Measurements from ENCODE around the gene RFC5. TPM values are rescaled to one million over a fixed set of nuclear protein-coding genes. Genes with fewer than 3 reads are reported as not detected.

The RFC5 gene
- total and polyA plus RNA-seq, 2 of the 8 experiments (the other 6 are each of a cell fraction or from before 2014, with no cell fraction given) = 34.4 to 40.6 TPM

DNA sequence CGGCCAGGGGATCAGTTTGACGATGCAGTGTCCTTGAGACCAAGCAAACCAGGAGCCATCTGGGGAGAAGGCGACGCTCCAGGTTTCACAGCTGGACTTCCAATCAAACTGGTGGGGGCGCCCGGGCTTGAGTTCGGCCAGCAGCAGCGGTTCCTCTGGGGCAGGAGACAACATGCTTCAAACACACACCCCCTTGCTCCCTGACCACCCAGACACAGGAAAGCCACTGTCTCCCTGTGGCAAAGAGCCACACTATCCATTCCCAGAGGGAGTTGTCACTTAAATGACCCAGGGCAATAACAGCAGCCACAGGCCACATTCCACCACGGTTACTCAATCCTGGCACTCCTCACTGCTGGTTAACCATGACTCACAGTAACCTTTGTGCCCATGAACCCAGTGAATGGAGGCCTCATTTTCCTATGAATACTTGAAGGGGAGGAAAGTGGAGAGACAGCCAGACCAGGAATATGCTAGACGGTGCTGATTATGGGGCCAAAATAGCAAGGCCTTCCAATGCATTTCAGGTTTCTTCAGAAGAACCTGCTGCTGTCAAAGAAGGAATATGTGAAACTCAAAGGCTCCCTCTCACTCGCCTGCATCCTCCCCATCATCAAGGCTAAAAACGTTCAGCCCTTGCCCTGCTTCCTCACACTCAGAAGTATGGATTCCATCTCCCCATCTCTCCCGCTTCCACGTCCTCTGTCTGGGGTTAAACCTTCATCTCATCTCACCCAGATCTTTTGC lies 36.0 kb downstream of the RFC5 start:
- CTCF ChIA-PET (ENCODE audit: partially characterized antibody) = interaction anchor here (1.8 to 5.8 kb wide), 2 partner anchors 13 to 129 kb away, joined by 4 to 49 read pairs; no protein-coding TSS in a partner anchor
- DNase-seq (ENCODE audit: low read depth in 1 of 2, low spot score in 2 of 2) = no peak
- H2AFZ ChIP-seq (ENCODE audit: low read length) = no peak overlapping the region
- no peak overlapping the region for H3K4ac ChIP-seq (replicated peaks; ENCODE audit: insufficient read length, low read depth, low read length)
- no peak overlapping the region for H4K5ac ChIP-seq (ENCODE audit: insufficient read length, low read depth, low read length)
- H4K91ac ChIP-seq (replicated peaks; ENCODE audit: insufficient read length, low read length) = no peak overlapping the region
- H3K27me3 ChIP-seq (replicated peaks in 1 of 4; ENCODE audit: control insufficient read depth in 3 of 4, extremely low read depth in 1 of 4, insufficient read depth in 3 of 4, low read length in 3 of 4) = no peaks in the 10 kb centered on the region
- H3K36me3 ChIP-seq (ENCODE audit: control insufficient read depth in 2 of 4, insufficient read depth in 4 of 4, low read length in 3 of 4) = peaks cover 2 to 29% (median 17%) of the 10 kb centered on the region in 4 experiments; a peak in 6 of 8 replicates
- peaks cover 0 to 26% of the 10 kb centered on the region in 2 experiments; a peak in 2 of 4 replicates for H3K79me2 ChIP-seq (ENCODE audit: control insufficient read depth in 1 of 2, insufficient read depth in 2 of 2, low read length in 2 of 2)
- no peak overlapping the region for H2BK12ac ChIP-seq (ENCODE audit: low read depth, low read length)
- H4K20me1 ChIP-seq (replicated peaks in 1 of 2; ENCODE audit: control insufficient read depth in 1 of 2, insufficient read depth in 2 of 2, low read length in 2 of 2) = peaks cover 4% of the 10 kb centered on the region in 2 experiments
- H2BK120ac ChIP-seq (replicated peaks; ENCODE audit: low read depth, low read length) = no peak overlapping the region
- no peaks in the 10 kb centered on the region for H3K23me2 ChIP-seq (ENCODE audit: low read depth, low read length)
- H3K27ac ChIP-seq (ENCODE audit: low read depth, low read length) = no peak overlapping the region
- no peak overlapping the region; the same call in 1 of the 2 replicates for H2BK5ac ChIP-seq (ENCODE audit: low read depth, low read length)
- no peak overlapping the region for H3K23ac ChIP-seq (ENCODE audit: insufficient read length)
- H2BK15ac ChIP-seq (ENCODE audit: low read length) = no peak overlapping the region
- H3K4me2 ChIP-seq (ENCODE audit: insufficient read depth in 1 of 2, low read depth in 2 of 2, low read length in 2 of 2) = no peak overlapping the region
- WGBS, 2 experiments (ENCODE audit: extremely low coverage in 1 of 2, insufficient coverage in 1 of 2, insufficient read length in 1 of 2, insufficient replicate concordance in 2 of 2, low coverage in 1 of 2, low lambda C conversion rate in 2 of 2, missing lambda C conversion rate in 1 of 2) = 92% methylated on average over 14 of the region's 14 CpGs; no CpG with 5 or more reads in 1 of the 2 experiments
- no peak overlapping the region for H4K8ac ChIP-seq (ENCODE audit: extremely low read depth, insufficient read depth, low read length)
- no peak overlapping the region; a peak in 1 of 7 replicates for H3K9ac ChIP-seq (replicated peaks in 1 of 4; ENCODE audit: extremely low read depth in 1 of 4, low read depth in 3 of 4, low read length in 3 of 4)
- FAIRE-seq = no peak
- H3K56ac ChIP-seq (replicated peaks; ENCODE audit: insufficient read length, low read depth, low read length) = no peak overlapping the region
- POLR2A ChIA-PET (ENCODE audit: partially characterized antibody) = interaction anchor here (2.2 to 3.7 kb wide), 2 partner anchors 9 kb away, joined by 6 to 16 read pairs; partner anchors contain the start of gene WSB2
- H3K14ac ChIP-seq (ENCODE audit: insufficient read length) = no peak overlapping the region
- H3K9me3 ChIP-seq (ENCODE audit: insufficient read depth in 2 of 2, low read depth in 1 of 2, low read length in 1 of 2) = no peaks in the 10 kb centered on the region
- no peaks in the 10 kb centered on the region; a peak in 1 of 7 replicates for H3K4me1 ChIP-seq (replicated peaks in 1 of 4; ENCODE audit: control insufficient read depth in 3 of 4, insufficient read depth in 4 of 4, low read length in 3 of 4)
- no peak overlapping the region for H3K18ac ChIP-seq (ENCODE audit: extremely low read depth, low read length)
- H3K79me1 ChIP-seq (ENCODE audit: low read depth, low read length) = peaks cover 6% of the 10 kb centered on the region
- H3K4me3 ChIP-seq (ENCODE audit: extremely low read depth in 1 of 4, insufficient read depth in 2 of 4, low read depth in 3 of 4, low read length in 4 of 4) = no peak overlapping the region
- H2BK20ac ChIP-seq (ENCODE audit: low read length) = no peak overlapping the region
- H2AK5ac ChIP-seq (ENCODE audit: low read depth, low read length) = no peak overlapping the region
- TF ChIP-seq GTF2F1 (IDR thresholded peaks at IDR 0.05; ENCODE audit: borderline replicate concordance, low read depth, low read length) (no peak), PHF8 (conservative IDR thresholded peaks at IDR 0.05; ENCODE audit: low read depth, low read length) (no peak)
